GM18526 (cell line): Measurements from ENCODE around the gene ATXN10.

Experiments used
- POLR2A ChIP-seq: IDR thresholded peaks from 3 replicates; pipeline ENCODE4 v1.6.1; 2011; ENCODE audit not compliant: insufficient read length; ENCODE audit errors: extremely low read depth

ATXN10 gene

GRCh38 chr22:45830531-45831245, 159.1 kb downstream of the ATXN10 start:
- TF ChIP-seq POLR2A: no peak

- TF ChIP-seq POLR2A: no peak
Measured at GRCh38 chr22:45831394-45831793, 159.8 kb downstream of the ATXN10 start.

GRCh38 chr22:45832180-45832579, 160.5 kb downstream of the ATXN10 start:
- TF ChIP-seq POLR2A: no peak

- TF ChIP-seq POLR2A: no peak
Measured at GRCh38 chr22:45832959-45833580, 161.4 kb downstream of the ATXN10 start.

GRCh38 chr22:45833613-45834012, 162.0 kb downstream of the ATXN10 start:
- no peak for TF ChIP-seq POLR2A

- TF ChIP-seq POLR2A: no peak
Measured at GRCh38 chr22:45834241-45834640, 162.6 kb downstream of the ATXN10 start.

GRCh38 chr22:45834795-45835194, 163.2 kb downstream of the ATXN10 start:
- TF ChIP-seq POLR2A: no peak

- TF ChIP-seq POLR2A: no peak
Measured at GRCh38 chr22:45836418-45837169, 165.0 kb downstream of the ATXN10 start.

- no peak for TF ChIP-seq POLR2A
Measured at GRCh38 chr22:45837508-45837907, 165.9 kb downstream of the ATXN10 start.

GRCh38 chr22:45838305-45838887, 166.8 kb downstream of the ATXN10 start:
- TF ChIP-seq POLR2A: no peak

- no peak for TF ChIP-seq POLR2A
Measured at GRCh38 chr22:45840483-45840882, 168.8 kb downstream of the ATXN10 start.

- no peak for TF ChIP-seq POLR2A
Measured at GRCh38 chr22:45842291-45842991, 170.8 kb downstream of the ATXN10 start.

- TF ChIP-seq POLR2A: no peak
Measured at GRCh38 chr22:45843031-45843430, 171.4 kb downstream of the ATXN10 start.

GRCh38 chr22:45843986-45844385, 172.4 kb downstream of the ATXN10 start:
- TF ChIP-seq POLR2A: no peak

- no peak for TF ChIP-seq POLR2A
Measured at GRCh38 chr22:45845076-45845487, 173.4 kb downstream of the ATXN10 start.
